ENCODE data around the gene ITPR1.

GRCh38 chr3:4794331-4794730 lies 301.2 kb downstream of the ITPR1 start:
- TF ChIP-seq POLR2A (IDR thresholded peaks at IDR 0.05) (no peak), CTCF (IDR thresholded peaks at IDR 0.05) (no peak)
